ENCODE results near the gene GALNT9. TPM values are rescaled to one million over a fixed set of nuclear protein-coding genes. Genes with fewer than 3 reads are reported as not detected.

GALNT9 gene
- total RNA-seq, 1 experiment from 2014 or later = not detected

GRCh38 chr12:132171968-132172521, 157.3 kb downstream of the GALNT9 start:
- Histone ChIP-seq H3K4me3 (no peak overlapping the region), H3K4me1 (replicated peaks) (no peaks in the 10 kb centered on the region), H3K27me3 (replicated peaks) (peaks cover 58% of the 10 kb centered on the region), H3K36me3 (no peaks in the 10 kb centered on the region), H3K9me3 (replicated peaks) (no peaks in the 10 kb centered on the region), H3K27ac (no peak overlapping the region)
- DNase-seq (ENCODE audit: low read depth in 1 of 2, low spot score in 2 of 2) = no peak

GRCh38 chr12:132171293-132171967, 158.0 kb downstream of the GALNT9 start:
- no peaks in the 10 kb centered on the region for H3K36me3 ChIP-seq
- H3K27ac ChIP-seq = no peak overlapping the region
- peaks cover 54% of the 10 kb centered on the region for H3K27me3 ChIP-seq (replicated peaks)
- no peaks in the 10 kb centered on the region for H3K4me1 ChIP-seq (replicated peaks)
- H3K4me3 ChIP-seq = no peak overlapping the region
- no peaks in the 10 kb centered on the region for H3K9me3 ChIP-seq (replicated peaks)
- DNase-seq (ENCODE audit: low read depth in 1 of 2, low spot score in 2 of 2) = no peak

- peaks cover 49% of the 10 kb centered on the region for H3K27me3 ChIP-seq (replicated peaks)
- no peaks in the 10 kb centered on the region for H3K4me1 ChIP-seq (replicated peaks)
- no peaks in the 10 kb centered on the region for H3K9me3 ChIP-seq (replicated peaks)
- no peaks in the 10 kb centered on the region for H3K36me3 ChIP-seq
- no peak for DNase-seq (ENCODE audit: low read depth in 1 of 2, low spot score in 2 of 2)
- no peak overlapping the region for H3K4me3 ChIP-seq
- no peak overlapping the region for H3K27ac ChIP-seq
These were observed 158.6 kb downstream of the GALNT9 start for GRCh38 chr12:132170637-132171292.

GRCh38 chr12:132170094-132170636, 159.2 kb downstream of the GALNT9 start:
- Histone ChIP-seq H3K4me3 (no peak overlapping the region), H3K27ac (no peak overlapping the region), H3K27me3 (replicated peaks) (peaks cover 46% of the 10 kb centered on the region), H3K4me1 (replicated peaks) (no peaks in the 10 kb centered on the region), H3K36me3 (no peaks in the 10 kb centered on the region), H3K9me3 (replicated peaks) (no peaks in the 10 kb centered on the region)
- DNase-seq (ENCODE audit: low read depth in 1 of 2, low spot score in 2 of 2) = no peak

- H3K36me3 ChIP-seq = no peaks in the 10 kb centered on the region
- peaks cover 38% of the 10 kb centered on the region for H3K27me3 ChIP-seq (replicated peaks)
- H3K4me1 ChIP-seq (replicated peaks) = no peaks in the 10 kb centered on the region
- no peak overlapping the region for H3K27ac ChIP-seq
- no peak overlapping the region for H3K4me3 ChIP-seq
- DNase-seq (ENCODE audit: low read depth in 1 of 2, low spot score in 2 of 2) = no peak
- no peaks in the 10 kb centered on the region for H3K9me3 ChIP-seq (replicated peaks)
These were observed 160.0 kb downstream of the GALNT9 start for GRCh38 chr12:132169376-132169775.

GRCh38 chr12:132168311-132169031, 160.9 kb downstream of the GALNT9 start:
- H3K4me1 ChIP-seq (replicated peaks) = no peaks in the 10 kb centered on the region
- no peak overlapping the region for H3K4me3 ChIP-seq
- peaks cover 36% of the 10 kb centered on the region for H3K27me3 ChIP-seq (replicated peaks)
- H3K27ac ChIP-seq = no peak overlapping the region
- H3K9me3 ChIP-seq (replicated peaks) = no peaks in the 10 kb centered on the region
- DNase-seq (ENCODE audit: low read depth in 1 of 2, low spot score in 2 of 2) = no peak
- no peaks in the 10 kb centered on the region for H3K36me3 ChIP-seq

GRCh38 chr12:132167611-132168310, 161.6 kb downstream of the GALNT9 start:
- DNase-seq (ENCODE audit: low read depth in 1 of 2, low spot score in 2 of 2) = no peak
- peaks cover 30% of the 10 kb centered on the region for H3K27me3 ChIP-seq (replicated peaks)
- no peak overlapping the region for H3K27ac ChIP-seq
- H3K4me3 ChIP-seq = no peak overlapping the region
- H3K4me1 ChIP-seq (replicated peaks) = peaks cover 7% of the 10 kb centered on the region
- no peaks in the 10 kb centered on the region for H3K36me3 ChIP-seq
- H3K9me3 ChIP-seq (replicated peaks) = no peaks in the 10 kb centered on the region

GRCh38 chr12:132166801-132167591, 162.4 kb downstream of the GALNT9 start:
- H3K4me3 ChIP-seq = no peak overlapping the region
- H3K27me3 ChIP-seq (replicated peaks) = peaks cover 30% of the 10 kb centered on the region
- peaks cover 15% of the 10 kb centered on the region for H3K4me1 ChIP-seq (replicated peaks)
- H3K9me3 ChIP-seq (replicated peaks) = no peaks in the 10 kb centered on the region
- DNase-seq (ENCODE audit: low read depth in 1 of 2, low spot score in 2 of 2) = no peak
- no peaks in the 10 kb centered on the region for H3K36me3 ChIP-seq
- no peak overlapping the region for H3K27ac ChIP-seq

GRCh38 chr12:132166093-132166492, 163.3 kb downstream of the GALNT9 start:
- no peaks in the 10 kb centered on the region for H3K9me3 ChIP-seq (replicated peaks)

GRCh38 chr12:132165584-132165983, 163.8 kb downstream of the GALNT9 start:
- Histone ChIP-seq H3K9me3 (replicated peaks) (no peaks in the 10 kb centered on the region), H3K27ac (no peak overlapping the region), H3K4me1 (replicated peaks) (peaks cover 15% of the 10 kb centered on the region), H3K36me3 (no peaks in the 10 kb centered on the region), H3K27me3 (replicated peaks) (peaks cover 19% of the 10 kb centered on the region), H3K4me3 (no peak overlapping the region)
- DNase-seq (ENCODE audit: low read depth in 1 of 2, low spot score in 2 of 2) = no peak

More at GRCh38 chr12:132166093-132166492, 163.3 kb downstream of the GALNT9 start:
- Histone ChIP-seq H3K4me3 (no peak overlapping the region), H3K27me3 (replicated peaks) (peaks cover 23% of the 10 kb centered on the region), H3K27ac (no peak overlapping the region), H3K36me3 (no peaks in the 10 kb centered on the region), H3K4me1 (replicated peaks) (peaks cover 15% of the 10 kb centered on the region)
- no peak for DNase-seq (ENCODE audit: low read depth in 1 of 2, low spot score in 2 of 2)

GRCh38 chr12:132164426-132164825, 165.0 kb downstream of the GALNT9 start:
- Histone ChIP-seq H3K27ac (no peak overlapping the region), H3K27me3 (replicated peaks) (peaks cover 8% of the 10 kb centered on the region; the same call in 1 of the 2 replicates), H3K36me3 (no peaks in the 10 kb centered on the region), H3K4me3 (no peak overlapping the region), H3K9me3 (replicated peaks) (no peaks in the 10 kb centered on the region), H3K4me1 (replicated peaks) (peaks cover 15% of the 10 kb centered on the region)
- DNase-seq (ENCODE audit: low read depth in 1 of 2, low spot score in 2 of 2) = no peak

- H3K9me3 ChIP-seq (replicated peaks) = no peaks in the 10 kb centered on the region
- DNase-seq (ENCODE audit: low read depth in 1 of 2, low spot score in 2 of 2) = no peak
- H3K27me3 ChIP-seq (replicated peaks) = peaks cover 7% of the 10 kb centered on the region; the same call in 1 of the 2 replicates
- no peaks in the 10 kb centered on the region for H3K36me3 ChIP-seq
- H3K4me1 ChIP-seq (replicated peaks) = peaks cover 15% of the 10 kb centered on the region
- H3K4me3 ChIP-seq = no peak overlapping the region
- no peak overlapping the region for H3K27ac ChIP-seq
These were observed 165.5 kb downstream of the GALNT9 start for GRCh38 chr12:132163911-132164288.
